ENCODE data around the gene PRTN3. TPM values are rescaled to one million over a fixed set of nuclear protein-coding genes. Genes with fewer than 3 reads are reported as not detected.

PRTN3 gene
- total and polyA plus RNA-seq, 2 of the 4 experiments (the other 2 are of a cell fraction) = not detected

DNA sequence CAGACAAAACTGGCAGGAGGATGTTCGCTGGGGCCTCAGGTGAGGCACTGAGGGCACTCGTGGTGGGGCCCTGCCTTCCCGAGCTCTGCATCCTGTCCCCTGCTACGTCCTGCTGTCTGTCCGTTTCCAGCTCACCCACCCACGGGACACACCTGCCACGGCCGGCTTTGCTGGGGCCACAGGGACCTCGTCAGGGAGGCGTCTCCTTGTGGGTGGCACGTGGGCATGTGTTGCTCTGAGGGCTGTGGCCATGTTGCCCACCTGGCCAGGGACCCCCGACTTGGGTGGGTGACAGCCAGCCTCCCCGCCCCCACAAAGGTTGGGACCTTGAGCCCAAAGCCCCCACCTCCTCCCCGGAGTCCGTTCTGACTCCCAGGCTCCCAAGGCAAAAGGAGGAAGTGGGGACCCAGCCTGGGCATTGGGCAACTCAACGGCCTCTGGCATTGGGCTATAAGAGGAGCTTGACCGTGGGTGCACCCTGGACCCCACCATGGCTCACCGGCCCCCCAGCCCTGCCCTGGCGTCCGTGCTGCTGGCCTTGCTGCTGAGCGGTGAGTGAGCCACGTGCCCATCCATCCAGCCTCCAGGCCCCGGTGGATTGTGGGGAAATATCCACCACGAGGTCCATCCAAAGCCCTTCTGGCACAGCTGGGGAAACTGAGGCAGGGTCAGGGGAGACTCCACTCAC, at the start of gene PRTN3 (continued):
- TF ChIP-seq NFE2L2 (IDR thresholded peaks at IDR 0.05; ENCODE audit: low read depth, low read length) = no peak

DNA sequence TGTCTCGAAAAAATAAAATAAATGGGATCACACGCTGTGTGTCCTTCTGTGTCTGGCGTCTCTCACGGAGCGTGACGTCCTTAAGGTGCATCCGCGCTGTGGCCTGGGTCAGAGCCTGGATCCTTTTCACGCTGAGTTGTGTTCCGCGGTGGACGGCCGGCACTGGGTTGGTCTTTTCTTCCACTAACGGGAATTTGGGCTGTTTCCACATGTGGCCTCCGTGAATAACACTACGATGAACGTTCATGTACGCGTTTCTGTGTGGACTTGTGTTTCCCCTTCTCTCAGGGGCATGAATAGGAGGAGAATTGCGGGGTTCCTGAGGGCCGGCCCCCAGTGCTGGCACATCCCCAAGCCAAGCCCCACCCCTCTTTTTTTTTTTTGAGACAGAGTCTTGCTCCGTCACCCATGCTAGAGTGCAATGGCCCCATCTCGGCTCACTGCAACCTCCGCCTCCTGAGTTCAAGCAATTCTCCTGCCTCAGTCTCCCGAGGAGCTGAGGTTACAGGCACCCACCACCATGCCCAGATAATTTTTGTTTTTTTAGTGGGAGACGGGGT, 49.7 kb upstream of the PRTN3 start:
- H3K9me3 ChIP-seq (ENCODE audit: control insufficient read depth, insufficient read depth, low read length) = no peaks in the 10 kb centered on the region
- dilution Hi-C loops (cut with HindIII; ENCODE audit: low sequenced_read_pairs, unreplicated experiment) (no loop called here), intact Hi-C loops (cut with micrococcal nuclease) (no loop called here), in situ Hi-C loops (cut with MboI; ENCODE audit: low sequenced_read_pairs) (no loop called here)
- no peak overlapping the region for H4K5ac ChIP-seq (ENCODE audit: low read depth, low read length)
- no peak overlapping the region for H2BK5ac ChIP-seq (ENCODE audit: low read depth, low read length, poor library complexity, severe bottlenecking)
- no peak overlapping the region for H2AK5ac ChIP-seq (ENCODE audit: low read depth, low read length)
- H3K27me3 ChIP-seq (ENCODE audit: control insufficient read depth, insufficient read depth, low read length) = no peaks in the 10 kb centered on the region
- POLR2A ChIA-PET (ENCODE audit: unreplicated experiment) = no interaction called here
- no peak overlapping the region for H3K14ac ChIP-seq (replicated peaks; ENCODE audit: low read depth, low read length)
- WGBS, 2 experiments (ENCODE audit: extremely low coverage in 2 of 2, insufficient read length in 1 of 2) = 92% methylated on average over 9 of the region's 26 CpGs; no CpG with 5 or more reads in 1 of the 2 experiments
- no peaks in the 10 kb centered on the region for H3K9me1 ChIP-seq (ENCODE audit: insufficient read depth, low read length)
- no peaks in the 10 kb centered on the region for H4K20me1 ChIP-seq (ENCODE audit: insufficient read depth, low read length)
- H2BK15ac ChIP-seq (ENCODE audit: low read depth, low read length) = no peak overlapping the region
- H3K56ac ChIP-seq (ENCODE audit: extremely low read depth, insufficient read depth, low read length) = no peak overlapping the region; the same call in 1 of the 2 replicates
- no peak overlapping the region for H4K91ac ChIP-seq (ENCODE audit: insufficient read depth, low read depth, low read length)
- no peak overlapping the region for H3K23ac ChIP-seq (ENCODE audit: low read depth, low read length)
- no peaks in the 10 kb centered on the region for H3K36me3 ChIP-seq (ENCODE audit: control insufficient read depth, insufficient read depth, low read length)
- H4K8ac ChIP-seq (ENCODE audit: low read depth in 2 of 2, low read length in 2 of 2) = no peak overlapping the region
- H2AK9ac ChIP-seq (replicated peaks; ENCODE audit: low read depth, low read length, poor library complexity) = no peak overlapping the region
- no peak overlapping the region for H3K4me3 ChIP-seq (ENCODE audit: insufficient read depth, low read depth, low read length)
- H3K4ac ChIP-seq (ENCODE audit: low read depth, low read length) = no peak overlapping the region
- BruUV-seq (replicated peaks) = no TSS peak
- H3K27ac ChIP-seq (ENCODE audit: insufficient read depth, low read length) = no peak overlapping the region
- no peak for ATAC-seq (ENCODE audit: low read depth)
- H2BK120ac ChIP-seq (ENCODE audit: low read depth, low read length) = no peak overlapping the region
- peak overlapping the region; percentile 32 for H2AFZ ChIP-seq (replicated peaks; ENCODE audit: low read length, poor library complexity)
- CTCF ChIA-PET = no interaction called here
- H3K18ac ChIP-seq (ENCODE audit: low read depth, low read length) = no peak overlapping the region
- H3K4me1 ChIP-seq (ENCODE audit: control insufficient read depth, insufficient read depth, low read length) = peaks cover 2% of the 10 kb centered on the region; the same call in 1 of the 2 replicates
- no peak overlapping the region for H3K4me2 ChIP-seq (ENCODE audit: low read depth, low read length)
- no peak overlapping the region for H3K9ac ChIP-seq (ENCODE audit: low read depth, low read length)
- no peak for TF ChIP-seq BHLHE40 (IDR thresholded peaks at IDR 0.05; ENCODE audit: low read depth, low read length)
- TF ChIP-seq RFX5 (IDR thresholded peaks at IDR 0.05; ENCODE audit: low read depth, low read length) = no peak
- TF ChIP-seq, protein P1, sequence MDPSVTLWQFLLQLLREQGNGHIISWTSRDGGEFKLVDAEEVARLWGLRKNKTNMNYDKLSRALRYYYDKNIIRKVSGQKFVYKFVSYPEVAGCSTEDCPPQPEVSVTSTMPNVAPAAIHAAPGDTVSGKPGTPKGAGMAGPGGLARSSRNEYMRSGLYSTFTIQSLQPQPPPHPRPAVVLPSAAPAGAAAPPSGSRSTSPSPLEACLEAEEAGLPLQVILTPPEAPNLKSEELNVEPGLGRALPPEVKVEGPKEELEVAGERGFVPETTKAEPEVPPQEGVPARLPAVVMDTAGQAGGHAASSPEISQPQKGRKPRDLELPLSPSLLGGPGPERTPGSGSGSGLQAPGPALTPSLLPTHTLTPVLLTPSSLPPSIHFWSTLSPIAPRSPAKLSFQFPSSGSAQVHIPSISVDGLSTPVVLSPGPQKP (IDR thresholded peaks at IDR 0.05; ENCODE audit: borderline replicate concordance, low read depth, low read length) = no peak
- no peak for TF ChIP-seq CHD1 (IDR thresholded peaks at IDR 0.05; ENCODE audit: low read depth, low read length)
- no peak for TF ChIP-seq RCOR1 (IDR thresholded peaks at IDR 0.05; ENCODE audit: insufficient replicate concordance, low read length)
- no peak for TF ChIP-seq SMC3 (IDR thresholded peaks at IDR 0.05; ENCODE audit: low read depth, low read length)
- TF ChIP-seq, protein P2, sequence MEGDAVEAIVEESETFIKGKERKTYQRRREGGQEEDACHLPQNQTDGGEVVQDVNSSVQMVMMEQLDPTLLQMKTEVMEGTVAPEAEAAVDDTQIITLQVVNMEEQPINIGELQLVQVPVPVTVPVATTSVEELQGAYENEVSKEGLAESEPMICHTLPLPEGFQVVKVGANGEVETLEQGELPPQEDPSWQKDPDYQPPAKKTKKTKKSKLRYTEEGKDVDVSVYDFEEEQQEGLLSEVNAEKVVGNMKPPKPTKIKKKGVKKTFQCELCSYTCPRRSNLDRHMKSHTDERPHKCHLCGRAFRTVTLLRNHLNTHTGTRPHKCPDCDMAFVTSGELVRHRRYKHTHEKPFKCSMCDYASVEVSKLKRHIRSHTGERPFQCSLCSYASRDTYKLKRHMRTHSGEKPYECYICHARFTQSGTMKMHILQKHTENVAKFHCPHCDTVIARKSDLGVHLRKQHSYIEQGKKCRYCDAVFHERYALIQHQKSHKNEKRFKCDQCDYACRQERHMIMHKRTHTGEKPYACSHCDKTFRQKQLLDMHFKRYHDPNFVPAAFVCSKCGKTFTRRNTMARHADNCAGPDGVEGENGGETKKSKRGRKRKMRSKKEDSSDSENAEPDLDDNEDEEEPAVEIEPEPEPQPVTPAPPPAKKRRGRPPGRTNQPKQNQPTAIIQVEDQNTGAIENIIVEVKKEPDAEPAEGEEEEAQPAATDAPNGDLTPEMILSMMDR (conservative IDR thresholded peaks at IDR 0.05; ENCODE audit: low read depth, low read length) = no peak
- no peak overlapping the region for H2BK20ac ChIP-seq (ENCODE audit: low read depth, low read length)
- H3K79me1 ChIP-seq (ENCODE audit: low read depth in 1 of 2, low read length in 2 of 2) = peaks cover 0 to 2% of the 10 kb centered on the region in 2 experiments; a peak in 1 of 4 replicates
- no peak for DNase-seq
